ENCODE measurements around the gene NEK5. TPM values are rescaled to one million over a fixed set of nuclear protein-coding genes. Genes with fewer than 3 reads are reported as not detected.
"Not testable (repeated sequence)": the region's sequence is repeated elsewhere in the genome, so short reads cannot be mapped to it uniquely, and the experiment has no call there.

Gene NEK5
- 0.09 and 0.28 TPM in 2 replicates for total RNA-seq (ENCODE audit: low replicate concordance)

GRCh38 chr13:52128714-52129700, at the start of gene NEK5:
Gene NEK5, minus strand, starts transcription at chr13:52129073. Its CDS starts 1,591 bp downstream, at chr13:52127482.
- Histone ChIP-seq H3K79me2 (ENCODE audit: low read depth) (no peaks in the 10 kb centered on the region), H4K20me1 (ENCODE audit: low read depth) (no peaks in the 10 kb centered on the region), H3F3A (ENCODE audit: low read depth) (peaks cover 3% of the 10 kb centered on the region), H3K4me1 (no peaks in the 10 kb centered on the region), H3K9me3 (ENCODE audit: low read depth) (no peaks in the 10 kb centered on the region), H3K36me3 (no peaks in the 10 kb centered on the region), H2AFZ (replicated peaks) (peak within 1 kb of the TSS; percentile 79), H3K9ac (no peak within 1 kb of the TSS), H3K27ac (no peak within 1 kb of the TSS), H3K27me3 (peaks cover 21% of the 10 kb centered on the region), H3K4me3 (peak within 1 kb of the TSS; percentile 64), H3K4me2 (peak within 1 kb of the TSS; percentile 85)
- peak; percentile 78 for TF ChIP-seq CTCF (IDR thresholded peaks at IDR 0.05)
- TF ChIP-seq EZH2phosphoT487 (IDR thresholded peaks at IDR 0.05) = no peak
- Mint-ChIP-seq H3K27ac (peak within 1 kb of the TSS; percentile 14), H3K4me3 (peak within 1 kb of the TSS; percentile 92), H3K4me1 (peaks cover 17% of the 10 kb centered on the region), H3K27me3 (ENCODE audit: insufficient read depth, low read depth) (peaks cover 4% of the 10 kb centered on the region), H3K9me3 (peaks cover 7% of the 10 kb centered on the region), H3K36me3 (peaks cover 31% of the 10 kb centered on the region)
- peak; percentile 92 for DNase-seq (ENCODE audit: low spot score)

GRCh38 chr13:52177276-52177675, 48.4 kb upstream of the NEK5 start:
- Histone ChIP-seq H3K4me2 (no peak overlapping the region), H3F3A (ENCODE audit: low read depth) (peaks cover 3% of the 10 kb centered on the region), H2AFZ (replicated peaks) (no peak overlapping the region), H3K27me3 (no peaks in the 10 kb centered on the region), H4K20me1 (ENCODE audit: low read depth) (no peaks in the 10 kb centered on the region), H3K4me3 (no peak overlapping the region), H3K4me1 (no peaks in the 10 kb centered on the region), H3K27ac (no peak overlapping the region), H3K79me2 (ENCODE audit: low read depth) (no peaks in the 10 kb centered on the region), H3K36me3 (peaks cover 23% of the 10 kb centered on the region), H3K9ac (no peak overlapping the region), H3K9me3 (ENCODE audit: low read depth) (no peaks in the 10 kb centered on the region)
- Mint-ChIP-seq H3K36me3 (peaks cover 12% of the 10 kb centered on the region), H3K4me3 (no peak overlapping the region), H3K9me3 (no peaks in the 10 kb centered on the region), H3K27ac (no peak overlapping the region), H3K27me3 (ENCODE audit: insufficient read depth, low read depth) (no peaks in the 10 kb centered on the region), H3K4me1 (no peaks in the 10 kb centered on the region)
- TF ChIP-seq EZH2phosphoT487 (IDR thresholded peaks at IDR 0.05) (no peak), CTCF (IDR thresholded peaks at IDR 0.05) (no peak), EZH2 (IDR thresholded peaks at IDR 0.05) (no peak)
- DNase-seq (ENCODE audit: low spot score) = no peak

- H3K36me3 Mint-ChIP-seq; H3K4me2 ChIP-seq; H3K4me3 ChIP-seq; H3K27me3 Mint-ChIP-seq (ENCODE audit: insufficient read depth, low read depth); H3K9ac ChIP-seq; DNase-seq (ENCODE audit: low spot score); H3F3A ChIP-seq (ENCODE audit: low read depth); H3K9me3 ChIP-seq (ENCODE audit: low read depth); H2AFZ ChIP-seq (replicated peaks); H3K9me3 Mint-ChIP-seq; H3K4me1 ChIP-seq; H3K4me3 Mint-ChIP-seq; H3K4me1 Mint-ChIP-seq; H4K20me1 ChIP-seq (ENCODE audit: low read depth); H3K79me2 ChIP-seq (ENCODE audit: low read depth); H3K27ac ChIP-seq; H3K27me3 ChIP-seq; H3K27ac Mint-ChIP-seq: not testable (repeated sequence)
- H3K36me3 ChIP-seq = peaks cover 11% of the 10 kb centered on the region
These were observed 45.1 kb upstream of the NEK5 start for GRCh38 chr13:52173970-52174369.

GRCh38 chr13:52173373-52173772, 44.5 kb upstream of the NEK5 start:
- Mint-ChIP-seq H3K27me3 (ENCODE audit: insufficient read depth, low read depth) (no peaks in the 10 kb centered on the region), H3K36me3 (peaks cover 6% of the 10 kb centered on the region), H3K9me3 (no peaks in the 10 kb centered on the region), H3K4me3 (no peak overlapping the region), H3K27ac (no peak overlapping the region), H3K4me1 (no peaks in the 10 kb centered on the region)
- Histone ChIP-seq H3K79me2 (ENCODE audit: low read depth) (no peaks in the 10 kb centered on the region), H4K20me1 (ENCODE audit: low read depth) (no peaks in the 10 kb centered on the region), H3K27me3 (no peaks in the 10 kb centered on the region), H3K4me3 (no peak overlapping the region), H3K4me2 (no peak overlapping the region), H3K9me3 (ENCODE audit: low read depth) (no peaks in the 10 kb centered on the region), H3F3A (ENCODE audit: low read depth) (no peaks in the 10 kb centered on the region), H3K4me1 (no peaks in the 10 kb centered on the region), H3K27ac (no peak overlapping the region), H3K9ac (no peak overlapping the region), H3K36me3 (peaks cover 12% of the 10 kb centered on the region), H2AFZ (replicated peaks) (no peak overlapping the region)
- DNase-seq (ENCODE audit: low spot score) = no peak
- TF ChIP-seq EZH2 (IDR thresholded peaks at IDR 0.05) (no peak), EZH2phosphoT487 (IDR thresholded peaks at IDR 0.05) (no peak), CTCF (IDR thresholded peaks at IDR 0.05) (no peak)

- not testable (repeated sequence) for H3K4me2 ChIP-seq; H3F3A ChIP-seq (ENCODE audit: low read depth); H3K27ac ChIP-seq; H3K36me3 Mint-ChIP-seq; H3K27ac Mint-ChIP-seq; H4K20me1 ChIP-seq (ENCODE audit: low read depth); H3K4me3 Mint-ChIP-seq; H3K79me2 ChIP-seq (ENCODE audit: low read depth); H3K4me1 ChIP-seq; H3K27me3 ChIP-seq; DNase-seq (ENCODE audit: low spot score); H3K9me3 Mint-ChIP-seq; H2AFZ ChIP-seq (replicated peaks); H3K9me3 ChIP-seq (ENCODE audit: low read depth); H3K27me3 Mint-ChIP-seq (ENCODE audit: insufficient read depth, low read depth); H3K9ac ChIP-seq; H3K4me3 ChIP-seq; H3K4me1 Mint-ChIP-seq
- peaks cover 15% of the 10 kb centered on the region for H3K36me3 ChIP-seq
These were observed 42.8 kb upstream of the NEK5 start for GRCh38 chr13:52171686-52172085.
